Liver (tissue), 9 donors: ENCODE measurements around the gene TMEM44. TPM values are rescaled to one million over a fixed set of nuclear protein-coding genes. Genes with fewer than 3 reads are reported as not detected.
A peak's percentile ranks its signal among the peaks of the same experiment; 100 is the strongest.
"Not testable (repeated sequence)": the region's sequence is repeated elsewhere in the genome, so short reads cannot be mapped to it uniquely, and the experiment has no call there.

Experiments
- DNase-seq: peaks from one replicate; pipeline ENCODE4 v3.0.0-alpha.2; 2017; ENCODE audit warnings: low spot score
- H3K27ac ChIP-seq, 2 donors: one replicate each; pipeline ENCODE4 v1.7.0; 2013; ENCODE audit warnings: inconsistent platforms in 2 of 2, low read length in 2 of 2, control low read depth in 1 of 2, low read depth in 1 of 2, mild to moderate bottlenecking in 1 of 2
- H3K27me3 ChIP-seq, 4 donors: one replicate each; pipeline versions ENCODE4 v1.6.1 to v1.7.0; 2013; ENCODE audit warnings: low read length in 3 of 4, inconsistent platforms in 1 of 4, mild to moderate bottlenecking in 1 of 4, moderate library complexity in 1 of 4; ENCODE audit not compliant: control insufficient read depth in 4 of 4, insufficient read depth in 4 of 4
- H3K36me3 ChIP-seq, 4 donors: one replicate each; pipeline versions ENCODE4 v1.6.1 to v1.7.0; 2013; ENCODE audit warnings: low read length in 3 of 4, mild to moderate bottlenecking in 3 of 4, low read depth in 1 of 4, moderate library complexity in 1 of 4; ENCODE audit not compliant: control insufficient read depth in 4 of 4, insufficient read depth in 3 of 4
- H3K4me1 ChIP-seq, 4 donors: one replicate each; pipeline versions ENCODE4 v1.6.1 to v1.7.0; 2013; ENCODE audit warnings: low read length in 3 of 4, mild to moderate bottlenecking in 3 of 4, moderate library complexity in 1 of 4; ENCODE audit not compliant: control insufficient read depth in 4 of 4, insufficient read depth in 4 of 4
- H3K4me3 ChIP-seq, 3 donors: one replicate each; pipeline versions ENCODE4 v1.6.1 to v1.7.0; 2013; ENCODE audit warnings: low read length in 3 of 3, control low read depth in 1 of 3, low read depth in 1 of 3, mild to moderate bottlenecking in 1 of 3
- H3K9ac ChIP-seq, 2 donors: one replicate each; pipeline ENCODE4 v1.7.0; 2013; ENCODE audit warnings: low read length in 2 of 2, mild to moderate bottlenecking in 2 of 2, moderate library complexity in 2 of 2, control low read depth in 1 of 2, low read depth in 1 of 2
- H3K9me3 ChIP-seq, 4 donors: one replicate each; pipeline versions ENCODE4 v1.6.1 to v1.7.0; 2013; ENCODE audit warnings: low read length in 3 of 4; ENCODE audit not compliant: control insufficient read depth in 4 of 4
- EGR1 ChIP-seq, 2 donors: IDR thresholded peaks; 2 replicates each; pipeline ENCODE4 v1.6.1; 2016 to 2018; ENCODE audit warnings: antibody characterized with exemption in 2 of 2, low read depth in 2 of 2
- FOXA1 ChIP-seq: IDR thresholded peaks from 2 replicates; pipeline ENCODE4 v1.6.1; 2016; ENCODE audit warnings: antibody characterized with exemption
- FOXA2 ChIP-seq: IDR thresholded peaks from 2 replicates; pipeline ENCODE4 v1.6.1; 2016; ENCODE audit warnings: antibody characterized with exemption
- GABPA ChIP-seq, 2 donors: IDR thresholded peaks in 1 of 2; conservative IDR thresholded peaks in 1 of 2; 2 replicates each; pipeline ENCODE4 v1.6.1; 2016; ENCODE audit warnings: antibody characterized with exemption in 2 of 2, mild to moderate bottlenecking in 1 of 2, moderate library complexity in 1 of 2
- HNF4A ChIP-seq, 2 donors: conservative IDR thresholded peaks; 2 replicates each; pipeline ENCODE4 v1.6.1; 2016; ENCODE audit warnings: antibody characterized with exemption in 2 of 2, mild to moderate bottlenecking in 2 of 2
- HNF4G ChIP-seq: IDR thresholded peaks from 2 replicates; pipeline ENCODE4 v1.6.1; 2016; ENCODE audit warnings: antibody characterized with exemption
- NR2F2 ChIP-seq: IDR thresholded peaks from 2 replicates; pipeline ENCODE4 v1.6.1; 2016; ENCODE audit warnings: antibody characterized with exemption
- RAD21 ChIP-seq, 2 donors: IDR thresholded peaks; 2 replicates each; pipeline ENCODE4 v1.6.1; 2016; ENCODE audit warnings: antibody characterized with exemption in 2 of 2, mild to moderate bottlenecking in 2 of 2
- RXRA ChIP-seq, 2 donors: IDR thresholded peaks; 2 replicates each; pipeline ENCODE4 v1.6.1; 2017 to 2018; ENCODE audit warnings: antibody characterized with exemption in 2 of 2, mild to moderate bottlenecking in 1 of 2
- SP1 ChIP-seq: IDR thresholded peaks from 2 replicates; pipeline ENCODE4 v1.6.1; 2018; ENCODE audit warnings: antibody characterized with exemption, mild to moderate bottlenecking
- YY1 ChIP-seq: IDR thresholded peaks from 2 replicates; pipeline ENCODE4 v1.6.1; 2016; ENCODE audit warnings: antibody characterized with exemption, mild to moderate bottlenecking
- WGBS: extraction: QIAGEN DNeasy Blood & Tissue Kit; methylation state at CpG from one replicate; pipeline ENCODE4 v1.1.7; 2013; 5-methylcytosine and 5-hydroxymethylcytosine counted together
- polyA plus RNA-seq, 2 donors: library from polyadenylated mRNA; stranded (reverse) in 1 of 2; unstranded in 1 of 2; fragments of 200-250 nt in 1 of 2; fragments of >200 nt in 1 of 2; fragmentation: Nextera tagmentation in 1 of 2; extraction: Ambion mirVana in 1 of 2; gene quantifications; one replicate each; pipeline versions ENCODE4 v1.2.1 to v1.2.3, GENCODE V29; 2013 to 2015
- total RNA-seq, 2 donors: library from RNA; depleted of rRNA; stranded (reverse); fragments of >200 nt; gene quantifications; one replicate each; pipeline ENCODE4 v1.2.3, GENCODE V29; 2014
- TF ChIP-seq, protein P1 (sequence below): fragments of 150-350 bp; IDR thresholded peaks from 2 replicates; pipeline ENCODE4 v1.5.1; 2017; ENCODE audit warnings: improper control_type of control experiment, low read depth, low read length; ENCODE audit not compliant: missing input control
- TF ChIP-seq, protein P2 (sequence below): IDR thresholded peaks from 2 replicates; pipeline ENCODE4 v1.6.1; 2016; ENCODE audit warnings: antibody characterized with exemption
- TF ChIP-seq, protein P3 (sequence below): IDR thresholded peaks from 2 replicates; pipeline ENCODE4 v1.6.1; 2016; ENCODE audit warnings: antibody characterized with exemption
- donor health status: healthy.
- donor health status: healthy.
- donor health status: healthy.
- donor health status: healthy.
- donor health status: healthy.

Gene TMEM44
- total and polyA plus RNA-seq, 4 donors = 1.8 to 5.0 (median 3.2) TPM

DNA sequence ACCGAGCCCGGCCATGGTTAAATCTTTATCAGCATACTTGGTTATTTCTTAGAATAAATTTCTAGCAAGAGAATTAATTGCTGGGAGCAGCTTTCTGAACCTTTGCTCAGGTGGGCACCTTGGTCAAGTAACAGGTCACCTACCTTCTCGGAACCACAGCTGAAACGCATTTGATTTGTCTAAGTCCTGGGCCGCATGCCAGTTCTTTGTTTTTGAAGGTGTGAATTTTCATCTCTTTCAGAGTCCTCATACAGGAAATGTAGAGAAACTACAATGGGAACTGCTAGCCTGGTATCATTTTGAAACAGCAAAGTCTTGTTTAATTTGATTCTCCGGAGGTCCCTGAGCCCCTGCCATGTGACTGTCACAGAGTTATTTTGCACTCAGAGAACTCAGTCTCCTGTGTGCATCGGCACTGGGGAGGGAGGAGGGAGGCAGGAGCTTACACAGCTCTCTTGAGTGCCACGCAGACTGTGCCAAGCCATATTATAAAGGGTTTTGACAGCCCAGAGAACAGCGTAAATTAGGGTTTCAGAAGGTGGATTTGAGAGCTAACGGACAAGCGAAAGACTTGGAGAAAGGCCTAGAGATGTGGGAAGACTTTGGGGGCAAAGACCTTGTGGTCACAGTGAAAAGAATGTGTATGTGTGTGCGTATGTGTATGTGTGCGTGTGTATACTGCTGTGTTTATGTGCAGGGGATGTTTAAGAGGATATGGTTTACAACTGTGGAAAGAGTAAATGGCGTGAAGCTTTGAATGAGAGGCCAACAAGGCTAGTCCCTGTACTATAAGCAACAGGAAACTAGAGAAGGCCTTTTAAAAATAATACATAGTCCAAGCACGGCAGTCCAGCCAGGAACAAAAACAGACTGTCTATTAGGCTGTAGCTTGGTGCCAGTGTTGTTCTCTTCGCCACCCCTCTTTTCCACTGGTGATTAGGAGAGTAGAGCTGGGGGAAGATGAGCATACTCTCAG is 84.6 kb downstream of the TMEM44 start:
- no peaks in the 10 kb centered on the region for H3K4me1 ChIP-seq
- DNase-seq = no peak
- no peaks in the 10 kb centered on the region for H3K27me3 ChIP-seq
- no peak overlapping the region for H3K9ac ChIP-seq
- no peak overlapping the region for H3K27ac ChIP-seq
- H3K9me3 ChIP-seq = no peaks in the 10 kb centered on the region
- TF ChIP-seq FOXA2 = no peak
- TF ChIP-seq, protein P1, sequence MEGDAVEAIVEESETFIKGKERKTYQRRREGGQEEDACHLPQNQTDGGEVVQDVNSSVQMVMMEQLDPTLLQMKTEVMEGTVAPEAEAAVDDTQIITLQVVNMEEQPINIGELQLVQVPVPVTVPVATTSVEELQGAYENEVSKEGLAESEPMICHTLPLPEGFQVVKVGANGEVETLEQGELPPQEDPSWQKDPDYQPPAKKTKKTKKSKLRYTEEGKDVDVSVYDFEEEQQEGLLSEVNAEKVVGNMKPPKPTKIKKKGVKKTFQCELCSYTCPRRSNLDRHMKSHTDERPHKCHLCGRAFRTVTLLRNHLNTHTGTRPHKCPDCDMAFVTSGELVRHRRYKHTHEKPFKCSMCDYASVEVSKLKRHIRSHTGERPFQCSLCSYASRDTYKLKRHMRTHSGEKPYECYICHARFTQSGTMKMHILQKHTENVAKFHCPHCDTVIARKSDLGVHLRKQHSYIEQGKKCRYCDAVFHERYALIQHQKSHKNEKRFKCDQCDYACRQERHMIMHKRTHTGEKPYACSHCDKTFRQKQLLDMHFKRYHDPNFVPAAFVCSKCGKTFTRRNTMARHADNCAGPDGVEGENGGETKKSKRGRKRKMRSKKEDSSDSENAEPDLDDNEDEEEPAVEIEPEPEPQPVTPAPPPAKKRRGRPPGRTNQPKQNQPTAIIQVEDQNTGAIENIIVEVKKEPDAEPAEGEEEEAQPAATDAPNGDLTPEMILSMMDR = no peak
- peak; percentile 30 to 54 for TF ChIP-seq RXRA (IDR thresholded peaks at IDR 0.05)
- no peak for TF ChIP-seq HNF4G
- TF ChIP-seq, protein P2, sequence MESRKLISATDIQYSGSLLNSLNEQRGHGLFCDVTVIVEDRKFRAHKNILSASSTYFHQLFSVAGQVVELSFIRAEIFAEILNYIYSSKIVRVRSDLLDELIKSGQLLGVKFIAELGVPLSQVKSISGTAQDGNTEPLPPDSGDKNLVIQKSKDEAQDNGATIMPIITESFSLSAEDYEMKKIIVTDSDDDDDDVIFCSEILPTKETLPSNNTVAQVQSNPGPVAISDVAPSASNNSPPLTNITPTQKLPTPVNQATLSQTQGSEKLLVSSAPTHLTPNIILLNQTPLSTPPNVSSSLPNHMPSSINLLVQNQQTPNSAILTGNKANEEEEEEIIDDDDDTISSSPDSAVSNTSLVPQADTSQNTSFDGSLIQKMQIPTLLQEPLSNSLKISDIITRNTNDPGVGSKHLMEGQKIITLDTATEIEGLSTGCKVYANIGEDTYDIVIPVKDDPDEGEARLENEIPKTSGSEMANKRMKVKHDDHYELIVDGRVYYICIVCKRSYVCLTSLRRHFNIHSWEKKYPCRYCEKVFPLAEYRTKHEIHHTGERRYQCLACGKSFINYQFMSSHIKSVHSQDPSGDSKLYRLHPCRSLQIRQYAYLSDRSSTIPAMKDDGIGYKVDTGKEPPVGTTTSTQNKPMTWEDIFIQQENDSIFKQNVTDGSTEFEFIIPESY = no peak
- 83% methylated on average over 16 of the region's 16 CpGs for WGBS
- H3K36me3 ChIP-seq = no peaks in the 10 kb centered on the region
- no peak overlapping the region for H3K4me3 ChIP-seq

DNA sequence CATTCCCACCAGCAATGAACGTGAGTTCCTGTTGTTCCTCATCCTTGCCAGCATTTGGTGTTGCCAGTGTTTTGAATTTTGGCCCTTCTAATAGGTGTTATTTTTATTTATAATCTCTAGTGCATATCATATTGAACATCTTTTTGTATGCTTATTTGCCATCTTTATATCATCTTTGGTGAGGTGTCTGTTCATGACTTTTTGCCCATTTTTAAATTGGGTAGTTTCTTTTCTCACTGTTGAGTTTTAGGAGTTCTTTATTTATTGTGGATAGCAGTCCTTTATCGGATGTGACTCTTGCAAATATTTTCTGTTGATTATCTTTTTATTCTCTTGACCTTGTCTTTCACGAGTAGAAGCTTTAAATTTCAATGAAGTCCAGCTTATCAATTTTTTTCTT is 86.2 kb downstream of the TMEM44 start:
- Histone ChIP-seq H3K4me3 (no peak overlapping the region), H3K4me1 (no peaks in the 10 kb centered on the region), H3K27me3 (no peaks in the 10 kb centered on the region), H3K36me3 (no peaks in the 10 kb centered on the region), H3K9ac (no peak overlapping the region), H3K9me3 (no peaks in the 10 kb centered on the region), H3K27ac (no peak overlapping the region)
- no peak for TF ChIP-seq FOXA1
- TF ChIP-seq NR2F2 = no peak
- no peak for TF ChIP-seq RXRA (IDR thresholded peaks at IDR 0.05)
- no peak for TF ChIP-seq YY1
- no peak for DNase-seq
- WGBS = 65% methylated on average over 3 of the region's 3 CpGs

DNA sequence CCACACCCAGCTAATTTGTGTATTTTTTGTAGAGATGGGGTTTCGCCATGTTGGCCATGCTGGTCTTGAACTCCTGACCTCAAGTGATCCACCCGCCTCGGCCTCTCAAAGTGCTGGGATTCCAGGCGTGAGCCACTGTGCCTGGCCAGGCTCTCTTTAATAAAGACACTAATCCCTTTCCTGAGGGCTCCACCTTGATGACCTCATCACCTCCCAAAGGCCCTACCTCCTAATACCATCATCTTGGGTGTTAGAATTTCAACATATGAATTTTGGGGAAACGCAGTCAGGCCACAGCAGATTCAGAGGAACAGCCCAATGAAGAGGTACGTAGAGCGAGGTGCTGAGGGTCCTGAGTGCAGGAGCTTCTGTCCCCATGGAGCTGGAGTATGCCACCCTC is 87.7 kb downstream of the TMEM44 start:
- H3K9me3 ChIP-seq, H3K27ac ChIP-seq, H3K4me1 ChIP-seq, H3K9ac ChIP-seq, H3K27me3 ChIP-seq, H3K36me3 ChIP-seq, H3K4me3 ChIP-seq, DNase-seq: not testable (repeated sequence)
- 97% methylated on average over 7 of the region's 7 CpGs for WGBS

DNA sequence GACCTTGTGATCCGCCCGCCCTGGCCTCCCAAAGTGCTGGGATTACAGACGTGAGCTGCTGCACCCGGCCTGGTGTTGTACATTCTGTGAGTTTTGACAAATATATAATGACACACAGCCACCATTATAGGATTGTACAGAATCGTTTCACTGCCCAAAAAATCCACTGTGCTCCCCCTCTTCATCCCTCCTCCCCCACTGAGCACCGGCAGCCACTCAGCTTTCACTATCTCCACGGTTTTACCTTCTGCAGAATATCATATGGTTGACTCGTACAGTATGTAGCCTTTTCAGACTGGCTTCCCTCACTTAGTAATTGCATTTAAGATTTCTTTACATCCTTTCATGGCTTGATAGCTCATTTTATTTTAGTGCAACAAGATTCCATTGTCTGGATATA is 89.7 kb downstream of the TMEM44 start:
- 93% methylated on average over 8 of the region's 8 CpGs for WGBS
- Histone ChIP-seq H3K9me3 (no peaks in the 10 kb centered on the region), H3K27me3 (no peaks in the 10 kb centered on the region), H3K36me3 (no peaks in the 10 kb centered on the region), H3K27ac (no peak overlapping the region), H3K9ac (no peak overlapping the region), H3K4me3 (no peak overlapping the region), H3K4me1 (peaks cover 0 to 1% (median 0%) of the 10 kb centered on the region in 4 donors)
- no peak for DNase-seq
- TF ChIP-seq, protein P3, sequence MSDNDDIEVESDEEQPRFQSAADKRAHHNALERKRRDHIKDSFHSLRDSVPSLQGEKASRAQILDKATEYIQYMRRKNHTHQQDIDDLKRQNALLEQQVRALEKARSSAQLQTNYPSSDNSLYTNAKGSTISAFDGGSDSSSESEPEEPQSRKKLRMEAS = no peak
- TF ChIP-seq FOXA1 (no peak), RXRA (IDR thresholded peaks at IDR 0.05) (no peak), RAD21 (IDR thresholded peaks at IDR 0.05) (no peak), SP1 (no peak), EGR1 (IDR thresholded peaks at IDR 0.05; ENCODE audit: low read depth in 2 of 2) (no peak), GABPA (IDR thresholded peaks at IDR 0.05 in 1 of 2, conservative IDR thresholded peaks at IDR 0.05 in 1 of 2) (no peak), HNF4A (conservative IDR thresholded peaks at IDR 0.05) (no peak), HNF4G (no peak)
- TF ChIP-seq, protein P2 = no peak
